NCI-H82 treated with DMSO at 0.1 percent for 48 hours (cell line): ENCODE measurements around the gene MACROD2.

ENCODE experiments used
- DNase-seq: peaks from one replicate; lab custom pipeline; 2025; ENCODE audit not compliant: unreplicated experiment; lab: John Stamatoyannopoulos, UW

The MACROD2 gene

DNA sequence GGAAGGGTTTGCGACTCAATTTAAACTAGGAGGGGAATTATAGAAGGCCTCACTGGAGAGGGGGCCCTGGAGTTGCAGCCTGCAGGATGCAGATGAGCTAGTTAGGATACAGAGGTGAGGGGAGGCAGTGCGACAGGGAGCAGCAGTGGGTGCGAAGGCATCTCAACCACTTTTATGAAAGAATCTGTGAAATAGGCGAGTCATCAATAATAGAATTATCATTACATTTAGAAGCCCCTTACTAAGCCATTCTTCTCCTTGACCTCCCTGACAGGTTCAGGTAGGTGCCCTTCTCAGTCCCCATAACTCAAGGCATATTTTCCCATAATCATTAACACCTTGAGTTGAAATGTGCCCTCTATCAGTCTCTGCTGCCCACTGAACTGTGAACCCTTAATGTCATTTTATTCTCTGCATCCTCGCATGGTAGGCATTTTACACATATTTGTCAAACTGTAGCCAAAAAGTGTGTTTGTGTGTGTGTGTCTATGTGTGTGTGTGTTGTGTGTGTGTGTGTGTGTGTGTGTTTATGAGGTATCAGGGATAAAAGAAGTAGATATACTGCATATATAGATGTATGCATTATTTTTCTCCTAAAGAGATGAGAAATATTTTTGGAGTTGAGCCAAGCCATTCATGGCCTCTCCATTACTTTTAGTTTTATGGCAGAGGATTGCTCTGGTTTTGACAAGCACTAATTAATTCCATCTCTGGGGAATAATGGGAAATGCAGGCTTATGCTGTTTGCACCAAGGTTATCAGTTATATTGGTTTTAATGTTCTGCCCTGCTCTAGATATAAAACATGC is 1679.1 kb downstream of the MACROD2 start:
- DNase-seq, result no peak

DNA sequence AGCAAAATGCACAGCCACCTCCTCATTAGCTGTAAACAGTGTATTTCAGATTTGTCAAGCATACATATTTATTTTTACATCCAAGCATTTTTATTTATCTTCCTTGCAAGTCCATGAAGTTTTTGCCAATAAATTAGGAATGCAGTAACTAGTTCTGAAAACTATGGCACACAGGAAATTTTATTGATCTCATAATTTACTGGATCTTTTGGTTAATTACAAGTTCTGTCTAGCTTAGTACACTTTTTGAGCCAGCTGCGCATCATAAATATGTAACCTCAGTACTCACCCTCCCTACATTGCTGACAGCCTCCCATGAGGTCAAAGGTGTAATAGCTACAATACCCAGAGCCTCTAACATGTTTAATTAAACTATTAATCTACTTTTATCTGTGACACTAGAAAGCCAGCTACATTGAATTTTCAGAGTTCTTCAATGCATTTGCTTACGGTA is 1679.8 kb downstream of the MACROD2 start:
- DNase-seq, result no peak

DNA sequence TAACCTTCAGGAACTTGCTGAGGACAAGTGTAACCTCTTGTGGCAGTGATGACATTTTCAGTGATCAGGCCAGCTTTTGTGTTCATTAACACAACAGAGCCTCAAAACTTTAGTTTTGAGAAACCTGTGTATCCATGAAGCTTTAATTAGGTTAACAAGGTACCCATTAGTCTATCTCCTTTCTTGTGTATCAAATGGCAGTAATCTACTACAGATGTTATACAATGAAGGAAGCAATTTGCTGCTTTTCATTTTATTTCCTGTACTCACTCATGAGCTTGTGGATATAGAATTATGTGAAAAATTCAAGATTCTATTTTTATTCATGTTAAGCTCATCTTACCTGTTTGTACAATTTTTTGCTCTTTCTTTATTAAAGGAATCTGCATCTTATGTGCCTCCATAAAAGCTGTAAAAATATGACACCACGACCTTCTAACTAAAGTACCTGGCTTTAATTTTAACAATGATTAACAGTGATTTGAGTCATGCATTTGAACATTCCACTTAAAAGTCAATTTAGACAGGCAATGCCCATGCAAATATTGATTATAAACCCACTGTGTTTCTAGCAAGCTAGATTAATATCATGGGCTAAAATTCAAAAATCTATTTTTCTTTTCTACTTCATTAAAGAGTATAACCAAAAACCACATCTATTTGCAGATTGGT is 1680.6 kb downstream of the MACROD2 start:
- no peak for DNase-seq

DNA sequence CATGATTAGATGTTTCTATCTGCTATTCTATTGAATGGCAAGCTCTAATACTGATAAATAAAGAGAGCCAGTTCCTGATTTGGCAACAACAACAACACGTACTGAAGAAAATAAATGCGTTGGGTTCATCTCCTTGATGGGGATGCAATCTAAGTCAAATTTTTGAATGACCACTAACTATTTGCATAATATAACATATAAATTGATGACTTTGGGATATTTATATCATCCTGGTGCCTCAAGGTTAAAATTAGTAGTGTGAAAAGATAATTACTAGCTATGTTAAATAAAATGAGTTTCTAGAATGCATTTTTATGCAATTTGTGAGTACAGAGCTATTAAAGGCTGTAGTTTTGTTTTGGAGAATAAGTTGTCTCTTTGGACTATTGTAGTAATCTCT is 1681.5 kb downstream of the MACROD2 start:
- DNase-seq, result no peak

DNA sequence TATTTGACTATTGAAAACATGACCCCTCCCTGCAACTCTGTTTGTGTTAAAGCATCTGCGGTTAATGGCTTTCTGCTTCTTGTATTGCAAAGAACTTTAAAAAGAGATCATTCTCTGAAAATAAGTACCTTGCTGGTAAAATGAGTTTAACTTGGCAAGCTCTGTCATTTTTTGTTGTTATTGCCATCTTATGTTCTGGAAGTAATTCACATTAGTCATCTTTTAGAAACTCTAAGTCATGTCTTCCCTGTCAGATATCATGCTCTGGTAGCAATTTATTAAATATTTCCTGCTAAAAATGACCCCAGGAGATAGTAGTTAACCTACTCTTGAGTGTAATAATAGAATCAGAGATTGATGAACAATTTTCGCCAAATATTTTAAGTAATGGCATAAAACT is 1687.4 kb downstream of the MACROD2 start:
- DNase-seq, result no peak

DNA sequence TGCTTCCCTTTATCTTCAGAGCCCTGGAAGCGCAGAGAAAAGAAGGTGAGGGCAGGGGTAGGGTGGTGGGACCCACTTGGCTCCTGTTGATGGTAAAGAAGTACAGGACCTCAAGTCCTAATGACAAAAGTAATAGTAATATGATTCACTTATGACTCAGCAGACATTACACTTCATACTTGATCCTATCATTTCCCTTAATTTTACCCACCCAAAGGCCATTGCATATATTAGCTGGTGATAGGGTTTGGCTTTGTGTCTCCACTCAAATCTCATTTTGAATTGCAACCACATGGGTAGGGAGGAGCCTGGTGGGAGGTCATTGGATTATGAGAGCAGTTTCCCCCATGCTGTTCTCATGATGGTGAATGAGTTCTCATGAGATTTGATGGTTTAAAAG is 1697.3 kb downstream of the MACROD2 start:
- DNase-seq, result no peak

DNA sequence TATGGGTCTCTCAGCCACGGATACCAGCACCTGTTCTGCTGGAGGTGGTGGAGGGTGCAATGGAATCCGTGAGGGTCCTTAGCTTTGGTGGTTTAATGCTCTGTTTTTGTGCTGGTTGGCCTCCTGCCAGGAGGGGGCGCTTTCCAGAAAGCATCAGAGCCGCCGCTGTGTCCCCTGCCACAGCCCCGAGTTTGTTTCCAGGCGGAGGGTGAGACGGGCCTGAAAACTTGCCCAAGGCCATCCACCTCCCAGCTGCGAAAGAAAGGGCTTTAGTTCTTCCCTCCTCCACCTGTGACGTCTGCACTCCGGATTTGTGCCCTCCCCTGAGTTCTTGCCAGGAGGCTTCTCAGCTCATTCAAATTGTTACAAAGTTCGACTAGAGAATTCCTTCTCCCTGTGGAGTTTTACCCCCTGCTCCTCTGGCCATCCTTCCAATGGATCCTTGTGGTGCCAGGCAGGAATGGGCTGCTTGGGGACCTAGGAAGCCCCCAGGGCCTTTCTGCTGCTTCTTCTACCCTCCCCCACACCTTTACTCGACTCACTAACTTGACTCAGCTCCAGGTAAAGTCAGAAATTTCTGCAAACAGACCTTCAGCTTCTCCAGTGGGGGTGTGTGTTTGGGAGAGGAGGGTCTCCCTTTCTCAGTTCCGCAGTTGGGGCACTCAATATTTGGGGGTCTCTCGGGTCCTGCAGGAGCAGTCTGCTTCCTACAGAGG is 1704.3 kb downstream of the MACROD2 start:
- no peak for DNase-seq

DNA sequence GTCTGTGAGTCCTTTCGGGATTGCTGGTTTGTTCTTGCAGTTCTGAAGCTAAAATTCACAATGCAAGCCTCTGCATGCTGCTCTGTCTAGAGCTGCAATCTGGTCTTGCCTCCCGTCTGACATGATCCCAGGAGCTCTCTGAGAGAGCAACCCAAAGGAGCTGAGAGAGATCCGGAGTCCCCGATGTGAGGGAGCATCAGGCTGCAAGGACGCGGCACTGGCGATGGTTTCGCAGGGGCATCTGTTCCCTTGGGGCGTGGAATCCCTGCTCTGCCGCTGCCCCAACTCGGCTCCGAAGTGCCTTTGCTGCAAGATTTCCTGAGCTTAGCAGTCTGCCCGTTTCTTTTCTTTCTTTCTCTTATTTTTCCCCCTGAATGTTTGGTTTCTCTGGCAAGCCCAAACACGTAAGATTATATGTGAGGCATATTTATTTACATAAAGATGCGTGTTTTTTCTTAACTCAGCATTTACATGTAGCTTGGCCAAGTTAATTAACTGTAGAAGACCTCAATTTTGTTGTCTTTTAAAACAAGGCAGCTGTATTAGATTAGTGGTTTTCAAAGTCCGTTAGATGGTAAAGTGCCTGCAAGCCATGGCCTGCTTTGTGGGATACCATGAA is 1704.9 kb downstream of the MACROD2 start:
- DNase-seq, result no peak

DNA sequence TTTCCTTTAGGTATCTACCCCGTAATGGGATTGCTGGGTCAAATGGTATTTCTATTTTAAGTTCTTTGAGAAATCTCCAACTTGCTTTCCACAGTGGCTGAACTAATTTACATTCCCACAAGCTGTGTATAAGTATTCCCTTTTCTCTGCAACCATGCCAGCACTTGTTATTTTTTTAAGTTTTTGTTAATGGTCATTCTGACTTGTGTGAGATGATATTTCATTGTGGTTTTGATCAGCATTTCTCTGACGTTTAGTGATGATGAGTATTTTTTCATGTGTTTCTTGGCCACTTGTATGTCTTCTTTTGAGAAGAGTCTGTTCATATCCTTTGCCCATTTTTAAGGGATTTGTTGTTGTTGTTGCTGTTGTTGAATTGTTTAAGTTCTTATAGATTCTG is 1706.8 kb downstream of the MACROD2 start:
- DNase-seq, result no peak

DNA sequence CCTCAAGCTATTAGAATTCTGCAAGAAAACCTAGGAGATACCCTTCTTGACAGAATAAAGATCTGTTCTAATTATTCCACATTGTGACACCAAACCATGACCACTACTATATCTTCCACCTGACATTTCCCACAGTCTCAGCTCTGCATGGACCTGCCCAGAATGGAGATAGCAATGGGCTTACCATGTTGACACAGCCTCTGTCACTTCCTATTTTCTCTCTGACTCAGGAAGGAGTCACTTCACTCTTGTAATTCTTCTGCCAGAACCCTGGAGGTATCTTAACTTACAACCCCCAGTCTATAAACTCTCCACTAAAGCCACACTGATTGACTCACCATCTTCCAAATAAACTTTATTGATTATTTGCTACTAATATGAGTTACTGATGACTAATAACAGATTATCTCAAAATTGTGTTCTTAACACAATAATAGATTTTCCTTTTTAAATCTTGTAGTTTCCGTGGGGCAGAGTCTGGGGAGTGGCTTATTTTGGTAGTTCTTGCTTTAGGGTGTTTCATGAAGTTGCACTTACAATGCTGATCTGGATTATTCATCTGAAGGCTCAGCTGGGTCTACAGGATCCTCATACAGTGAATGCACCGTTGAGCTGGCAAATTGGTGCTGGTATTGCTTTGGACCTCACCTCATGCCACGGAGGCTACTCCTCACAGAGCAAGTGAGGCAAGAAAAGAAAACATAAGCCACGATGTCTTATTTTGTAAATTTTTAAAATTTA is 1708.0 kb downstream of the MACROD2 start:
- no peak for DNase-seq

DNA sequence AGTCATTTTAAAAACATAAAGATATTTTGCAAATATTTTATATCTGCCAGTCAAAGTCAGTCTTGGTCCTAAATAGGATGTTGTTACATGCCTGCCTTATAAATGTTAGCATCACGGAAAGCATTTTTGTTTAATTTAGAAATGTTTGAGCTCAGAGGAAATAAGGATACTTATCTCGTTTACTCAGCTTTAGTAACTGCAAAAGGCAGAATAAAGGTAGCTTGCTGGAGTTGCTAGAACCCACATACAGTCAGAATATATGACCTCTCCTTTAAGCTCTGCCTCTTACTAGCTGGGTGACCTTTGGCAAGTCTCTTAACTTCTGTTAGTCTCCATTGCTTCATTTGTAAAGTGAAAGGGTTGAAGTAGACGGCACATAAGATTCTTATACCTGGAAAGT is 1710.7 kb downstream of the MACROD2 start:
- DNase-seq, result no peak

DNA sequence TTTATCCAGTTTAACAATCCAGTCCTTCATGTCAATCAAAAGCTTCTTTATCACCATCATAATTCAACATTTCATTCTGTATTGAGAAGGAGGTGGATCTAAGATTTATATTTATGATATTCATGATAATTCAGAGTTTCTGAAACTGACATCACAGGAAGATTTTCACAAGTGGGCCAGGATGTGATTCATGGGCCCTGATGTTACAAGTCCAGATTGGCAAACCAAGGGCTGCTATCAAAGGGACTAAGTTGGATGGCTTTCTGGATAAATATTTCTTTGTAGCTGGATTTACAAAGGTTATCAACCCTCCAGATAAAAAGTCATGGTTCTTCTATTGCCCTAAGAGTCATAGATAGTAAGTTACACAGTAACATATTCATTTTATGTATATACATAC is 1711.4 kb downstream of the MACROD2 start:
- no peak for DNase-seq

DNA sequence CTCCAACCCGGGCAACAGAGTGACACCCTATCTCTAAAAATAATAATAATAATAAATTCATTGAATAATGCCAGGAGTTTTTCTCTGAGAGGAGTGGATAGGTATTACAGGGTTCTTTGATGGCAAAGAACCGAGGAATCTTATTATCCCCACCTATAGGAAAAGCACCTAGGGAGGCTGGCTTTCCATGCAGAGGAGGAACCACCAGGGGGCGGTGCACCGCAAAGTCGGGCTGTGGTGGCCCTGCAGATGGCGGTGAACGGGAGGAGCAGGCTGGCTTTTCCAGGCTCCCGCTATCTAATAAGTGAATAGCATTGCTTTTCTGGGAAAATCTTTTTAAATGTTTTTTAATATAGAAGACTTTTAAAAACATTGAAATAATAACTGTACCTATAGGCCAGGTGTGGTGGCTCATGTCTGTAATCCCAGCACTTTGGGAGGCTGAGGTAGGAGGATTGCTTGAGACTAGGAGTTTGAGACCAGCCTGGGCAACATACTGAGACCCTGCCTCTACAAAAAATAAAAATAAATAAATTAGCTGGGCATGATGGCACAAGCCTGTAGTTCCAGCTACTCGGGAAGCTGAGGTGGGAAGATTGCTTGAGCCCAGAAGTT is 1713.8 kb downstream of the MACROD2 start:
- DNase-seq, result no peak

DNA sequence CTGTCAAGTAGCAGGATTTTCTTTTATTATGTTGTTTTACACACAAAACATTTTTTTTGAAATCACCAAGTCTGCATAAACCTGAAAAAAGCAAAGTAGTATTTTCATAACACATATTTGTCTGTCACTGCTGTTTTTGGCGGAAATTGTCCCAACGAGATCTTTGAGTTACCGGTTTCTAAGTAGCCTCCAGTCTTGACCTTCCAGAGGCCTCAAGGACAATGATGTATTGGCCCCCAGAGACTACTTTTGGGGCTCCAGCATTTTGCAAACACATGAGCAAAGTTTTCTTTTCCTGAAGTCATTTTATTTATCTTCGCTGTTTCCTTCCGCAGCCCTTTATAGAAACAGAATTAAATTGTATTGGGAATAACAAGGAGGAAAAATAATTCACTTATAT is 1715.3 kb downstream of the MACROD2 start:
- DNase-seq, result no peak

DNA sequence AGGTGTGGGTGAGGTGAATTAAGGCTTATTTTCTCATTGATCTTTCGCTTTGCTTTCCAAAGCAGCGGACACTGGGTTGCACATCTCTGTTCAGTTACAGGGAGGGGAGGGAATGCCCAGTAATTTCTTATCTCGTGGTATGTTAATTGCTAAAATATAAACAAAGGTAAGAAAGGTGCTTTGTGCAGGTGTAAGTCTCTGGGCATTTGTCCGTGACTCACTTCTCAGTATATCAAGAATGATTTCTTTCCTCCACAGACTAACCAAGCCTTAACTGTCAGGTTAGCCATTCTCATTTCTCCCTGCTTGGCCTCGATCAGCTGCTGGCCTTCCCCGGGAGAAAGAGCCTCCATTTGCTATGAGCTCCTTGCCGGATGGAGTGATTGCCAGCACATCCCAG is 1715.9 kb downstream of the MACROD2 start:
- no peak for DNase-seq

DNA sequence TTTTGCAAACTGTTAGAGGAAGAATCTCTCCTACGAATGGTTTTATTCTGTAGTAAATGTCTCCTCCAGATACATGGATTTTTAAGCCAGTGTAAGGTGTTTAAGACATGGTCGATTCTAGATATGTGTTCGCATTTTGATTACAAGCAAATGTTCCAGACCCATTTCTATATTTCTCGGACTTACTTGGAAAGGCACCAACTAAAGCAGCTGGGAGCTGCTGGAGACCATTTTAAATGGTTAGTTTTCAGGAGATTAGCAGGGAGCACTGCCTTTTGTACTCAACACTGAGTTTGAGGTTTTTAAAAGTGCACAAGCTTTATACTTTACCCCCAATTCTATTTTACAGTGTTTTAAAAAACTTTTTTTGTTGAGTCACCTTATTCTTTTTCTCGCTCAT is 1720.9 kb downstream of the MACROD2 start:
- no peak for DNase-seq

DNA sequence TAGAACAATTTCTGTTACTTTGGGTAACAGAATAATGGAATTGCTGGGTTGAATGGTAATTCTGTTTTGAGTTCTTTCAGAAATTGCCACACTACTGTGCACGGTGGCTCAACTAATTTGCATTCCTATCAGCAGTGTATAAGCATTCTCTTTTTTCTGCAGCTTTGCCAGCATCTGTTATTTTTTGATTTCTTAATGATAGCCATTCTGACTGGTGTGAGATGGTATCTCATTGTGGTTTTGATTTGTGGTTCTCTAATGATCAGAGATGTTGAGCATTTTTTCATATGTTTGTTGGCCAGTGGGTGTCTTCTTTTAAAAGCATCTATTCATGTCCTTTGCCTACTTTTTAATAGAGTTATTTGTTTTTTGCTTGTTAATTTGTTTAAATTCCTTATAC is 1731.1 kb downstream of the MACROD2 start:
- DNase-seq, result no peak

DNA sequence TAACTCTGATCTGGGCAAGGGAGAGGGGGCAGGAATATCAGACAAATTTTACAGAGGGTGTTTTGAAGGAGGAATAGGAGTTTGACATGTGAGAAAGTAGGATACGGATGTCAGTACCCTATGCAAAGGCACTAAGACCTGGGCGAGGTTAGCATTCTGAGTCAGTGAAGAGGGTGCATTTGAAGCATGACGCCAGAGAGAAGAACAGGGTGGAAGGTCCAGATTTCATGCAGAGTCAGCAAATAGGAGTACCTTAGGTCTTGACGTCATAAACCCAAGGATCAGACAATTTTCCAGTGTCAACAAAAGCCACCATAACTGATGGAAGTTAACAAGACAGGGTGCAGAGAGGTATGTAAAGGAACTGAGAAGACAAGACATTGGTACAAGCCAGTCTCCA is 1738.7 kb downstream of the MACROD2 start:
- no peak for DNase-seq

DNA sequence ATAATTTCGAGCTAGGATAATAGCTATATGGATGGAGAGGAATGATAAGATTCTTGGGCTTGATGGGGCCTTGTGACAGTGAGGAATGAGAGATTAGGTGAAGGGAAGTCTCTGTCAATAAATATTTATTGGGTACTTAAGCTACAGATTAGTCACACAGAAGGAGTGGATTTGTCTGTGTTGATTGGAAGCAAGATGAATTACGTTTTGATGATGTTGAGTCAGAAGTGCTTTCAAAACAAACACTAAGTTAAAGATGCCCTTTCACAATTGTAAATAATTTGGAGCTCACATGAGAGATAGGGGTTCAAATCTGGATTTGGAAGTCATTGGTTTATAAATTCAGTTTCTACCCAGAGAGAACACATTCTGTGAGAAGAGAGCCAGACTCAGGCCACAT is 1743.7 kb downstream of the MACROD2 start:
- peak; percentile 56 for DNase-seq

DNA sequence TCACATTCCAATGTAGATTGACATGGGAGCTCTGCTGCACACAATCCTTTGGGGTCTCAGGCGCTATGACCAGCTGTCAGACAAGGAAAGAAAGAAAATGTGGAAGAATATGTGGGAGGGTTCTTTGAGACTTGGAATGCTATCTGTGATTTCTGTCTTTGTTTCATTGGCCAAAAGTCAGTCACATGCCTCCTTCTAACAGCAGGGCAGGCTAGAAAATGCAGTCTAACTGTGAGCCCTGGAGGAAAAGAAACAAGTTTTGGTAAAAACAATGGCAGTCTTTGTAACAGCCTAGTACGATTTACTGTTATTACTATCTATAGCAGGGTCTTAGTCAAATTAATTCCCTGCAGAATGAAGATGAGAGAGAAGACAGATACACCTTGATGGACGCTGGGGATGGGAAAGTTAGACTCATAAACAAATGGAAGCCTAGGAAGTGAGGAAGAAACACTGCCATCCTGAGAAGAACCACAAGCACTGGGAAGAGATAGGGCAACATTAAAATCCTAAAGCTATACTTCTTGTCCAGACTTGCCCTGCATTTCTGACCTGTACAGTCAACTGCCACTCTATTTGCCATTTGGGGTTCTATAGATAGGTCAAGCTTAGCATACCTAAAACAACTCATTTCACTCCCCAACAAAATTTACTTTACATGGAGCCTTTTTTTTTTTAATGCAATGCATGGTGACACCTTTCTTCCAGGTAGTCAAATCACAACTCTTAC is 1744.9 kb downstream of the MACROD2 start:
- no peak for DNase-seq
